OCI-M2 (cell line): Measurements from ENCODE around the gene MEN1.
"Not testable (repeated sequence)": the region's sequence is repeated elsewhere in the genome, so short reads cannot be mapped to it uniquely, and the experiment has no call there.

Experiments
- DNase-seq: peaks from one replicate; lab custom pipeline; 2025; ENCODE audit not compliant: unreplicated experiment; lab: John Stamatoyannopoulos, UW

MEN1 gene

GRCh38 chr11:64846998-64847666 is 36.8 kb upstream of the MEN1 start:
- DNase-seq: peak; percentile 12

GRCh38 chr11:64845776-64846129 is 35.4 kb upstream of the MEN1 start:
- DNase-seq: not testable (repeated sequence)

DNA sequence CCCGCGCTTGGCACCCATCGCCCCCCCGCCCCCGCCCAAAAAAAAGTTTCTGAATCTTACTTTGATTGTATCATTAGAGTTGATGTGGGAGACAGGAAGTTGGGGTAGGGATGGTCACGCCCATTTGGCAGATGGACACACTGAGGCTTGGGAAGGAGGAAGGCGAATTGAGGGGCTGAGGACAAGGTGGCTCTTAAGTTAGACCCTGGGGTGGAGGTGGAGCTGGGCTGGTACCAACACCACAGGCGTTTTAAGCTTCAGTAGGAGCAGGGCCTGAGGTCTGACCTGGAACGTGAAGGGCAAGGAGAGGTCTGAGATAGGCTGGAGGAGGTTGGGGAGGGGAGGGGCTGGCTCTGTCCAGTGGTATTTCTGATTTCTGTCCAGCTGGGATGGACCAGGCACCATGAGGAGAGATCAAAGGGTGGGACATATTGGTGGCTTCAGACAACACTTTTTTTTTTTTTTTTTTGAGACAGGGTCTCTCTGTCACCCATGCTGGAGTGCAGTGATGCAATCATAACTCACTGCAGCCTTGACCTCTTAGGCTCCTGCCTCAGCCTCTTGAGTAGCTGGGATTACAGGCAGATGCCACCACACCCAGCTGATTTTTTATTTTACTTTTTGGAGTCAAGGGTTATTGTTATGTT is 34.9 kb upstream of the MEN1 start:
- no peak for DNase-seq

DNA sequence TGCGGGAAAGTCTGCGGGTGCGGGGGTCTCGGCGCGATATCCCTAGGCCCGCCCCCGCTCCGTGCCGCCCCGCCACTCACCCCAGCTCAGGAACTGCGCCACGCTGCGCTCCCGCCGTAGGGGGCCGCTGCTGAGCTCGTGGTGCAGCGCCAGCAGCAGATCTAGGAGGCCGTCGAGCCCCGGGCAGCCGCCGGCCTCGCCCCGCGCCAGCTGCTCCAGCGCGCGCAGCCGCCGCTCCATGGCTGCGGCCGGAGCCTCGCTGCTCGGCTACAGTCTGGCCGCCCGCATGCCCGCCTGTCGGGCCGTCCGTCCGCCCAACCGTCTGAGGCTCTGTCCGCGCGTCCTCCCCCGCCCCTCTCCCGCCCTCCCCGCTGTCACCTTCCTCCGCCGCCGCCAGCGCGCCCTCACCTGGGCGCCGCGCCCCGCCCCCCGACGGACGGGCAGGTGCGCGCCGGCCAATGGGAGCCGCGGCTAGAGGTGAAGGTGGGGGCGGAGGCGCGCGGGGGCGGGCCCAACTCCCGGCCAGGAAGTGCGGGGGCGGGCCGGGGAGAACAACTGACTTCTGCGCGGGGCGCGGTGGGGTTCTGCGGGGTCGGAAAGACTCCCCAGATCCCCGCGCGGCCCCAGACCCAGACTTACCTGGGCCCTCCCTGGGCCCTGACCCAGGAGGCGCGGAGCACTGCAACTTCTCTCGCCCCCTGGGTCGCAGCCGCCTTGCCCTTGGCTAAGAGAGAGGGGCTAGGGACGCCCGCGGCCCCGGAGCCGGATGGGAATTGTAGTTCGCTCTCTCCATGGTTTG is 34.2 kb upstream of the MEN1 start, which contains the start of gene CDC42BPG:
CDC42BPG (minus strand) TSS at position 324 of the 799 bp plus-strand sequence; CDS start at position 240, 84 bp downstream.
- no peak for DNase-seq

DNA sequence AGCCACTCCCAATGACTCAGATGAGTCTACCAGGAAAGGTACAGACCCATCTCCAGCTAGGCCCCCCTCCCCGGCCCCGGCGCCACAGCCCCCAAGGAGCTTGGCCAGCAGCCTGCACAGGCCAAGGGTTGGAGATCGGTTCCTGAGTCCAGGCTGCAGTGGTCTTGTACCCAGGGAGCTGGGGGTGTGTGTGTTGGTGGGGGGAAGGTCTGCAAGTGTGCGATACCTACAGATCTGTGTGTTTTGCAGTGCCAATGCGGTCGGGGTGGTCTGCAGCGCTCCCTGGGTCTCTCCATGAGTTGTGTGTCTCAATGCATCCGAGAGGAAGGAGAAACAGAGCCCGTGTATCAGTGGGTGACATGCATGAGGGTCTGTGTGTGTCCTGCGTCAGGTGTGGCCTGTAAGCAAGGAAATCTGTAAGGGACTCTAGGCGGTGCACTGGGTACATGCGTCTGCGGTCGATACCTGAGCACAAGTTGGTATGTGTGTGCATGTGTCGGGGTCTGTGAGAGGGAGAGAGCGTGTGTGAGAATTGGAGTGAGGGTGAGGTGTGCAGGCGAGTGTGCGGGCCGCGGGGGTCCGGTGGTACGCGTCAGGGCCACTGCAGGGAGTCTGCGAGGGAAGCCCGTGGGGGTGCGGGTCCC is 33.5 kb upstream of the MEN1 start:
- DNase-seq: no peak

DNA sequence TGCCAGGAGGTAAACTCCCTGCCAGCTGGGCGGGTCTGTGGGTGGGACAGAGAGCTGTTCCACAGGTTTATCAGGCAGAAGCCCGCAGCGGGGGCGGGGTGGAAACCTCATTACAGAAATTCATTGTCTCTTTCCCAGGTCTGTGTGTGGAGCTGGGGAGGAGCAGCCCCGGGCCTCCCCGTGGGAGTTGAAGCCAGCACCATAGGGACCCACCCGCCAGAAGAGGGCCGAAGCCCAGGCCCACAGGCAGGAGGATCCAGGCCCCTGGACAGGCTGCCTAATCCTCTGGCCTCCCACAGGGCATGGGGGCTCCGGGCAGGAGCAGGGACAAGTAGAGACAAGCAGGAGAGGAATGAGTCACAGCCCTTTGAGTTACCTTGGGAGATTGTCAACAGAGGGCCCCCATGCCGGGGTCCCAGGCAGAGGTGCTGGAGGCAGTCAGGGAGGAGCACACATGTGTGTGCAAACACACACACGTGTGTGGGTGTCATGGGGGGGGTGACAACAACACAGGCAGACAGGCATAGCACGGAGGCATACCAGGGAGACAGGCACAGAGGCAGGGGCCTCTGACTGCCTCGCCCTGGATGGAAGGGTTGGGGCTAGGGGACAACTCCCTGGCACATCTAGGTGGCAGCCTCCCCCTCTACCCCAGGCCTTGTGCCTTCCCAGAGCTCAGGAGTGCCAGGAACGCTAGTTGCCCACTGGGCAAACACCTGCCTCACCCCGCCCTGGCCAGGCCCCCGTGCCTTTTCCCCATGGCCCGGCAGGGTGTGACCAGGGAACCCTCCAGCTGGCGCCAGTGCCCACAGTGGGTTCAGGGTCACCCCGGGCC is 32.7 kb upstream of the MEN1 start:
- DNase-seq: no peak

- no peak for DNase-seq
Observed at GRCh38 chr11:64842366-64842759, 32.0 kb upstream of the MEN1 start.

- no peak for DNase-seq
Observed at GRCh38 chr11:64841592-64842365, 31.4 kb upstream of the MEN1 start.

DNA sequence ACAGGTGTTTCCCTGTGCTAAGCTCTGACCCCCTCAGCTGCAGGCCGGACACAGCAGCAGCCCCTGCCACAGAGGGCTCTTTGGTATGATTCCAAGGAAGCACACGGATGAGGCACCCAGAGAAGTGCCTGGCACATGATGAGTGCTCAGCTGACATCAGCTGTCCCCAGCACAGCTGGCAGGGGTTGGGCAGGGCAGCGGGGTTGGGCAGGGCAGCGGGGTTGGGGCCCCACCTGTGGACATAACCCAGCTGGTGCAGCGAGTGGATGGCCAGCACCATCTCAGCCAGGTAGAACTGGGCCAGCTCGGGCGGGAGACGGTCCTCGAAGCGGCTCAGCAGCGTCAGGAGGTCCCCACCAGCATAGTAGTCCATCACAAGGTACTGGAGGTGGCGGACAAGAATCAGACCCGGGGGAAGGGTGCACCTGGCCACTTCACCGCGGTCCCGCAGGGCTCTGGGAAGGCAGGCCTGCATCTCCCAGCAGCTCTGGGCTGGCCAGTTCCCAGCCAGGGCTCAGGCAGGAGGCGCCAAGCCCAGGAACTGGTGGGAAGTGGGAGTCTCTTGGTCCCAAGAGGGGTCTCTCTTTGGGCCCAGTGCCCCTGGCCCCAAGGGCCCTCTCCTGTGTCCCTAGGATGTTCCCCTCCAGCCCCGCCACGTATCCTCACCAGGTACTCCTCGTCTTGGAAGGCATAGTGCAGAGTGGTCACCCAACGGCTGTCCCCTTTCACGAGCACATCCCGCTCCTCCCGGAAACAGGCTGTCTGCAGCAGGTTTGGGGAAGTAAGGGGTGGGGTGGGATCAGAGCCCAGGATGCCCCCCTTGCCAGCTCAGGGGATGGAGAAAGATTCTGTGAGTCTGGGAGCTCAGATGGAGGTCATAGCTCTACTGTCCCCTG is 29.8 kb upstream of the MEN1 start:
- DNase-seq: no peak

GRCh38 chr11:64839335-64839734 is 29.0 kb upstream of the MEN1 start:
- no peak for DNase-seq

DNA sequence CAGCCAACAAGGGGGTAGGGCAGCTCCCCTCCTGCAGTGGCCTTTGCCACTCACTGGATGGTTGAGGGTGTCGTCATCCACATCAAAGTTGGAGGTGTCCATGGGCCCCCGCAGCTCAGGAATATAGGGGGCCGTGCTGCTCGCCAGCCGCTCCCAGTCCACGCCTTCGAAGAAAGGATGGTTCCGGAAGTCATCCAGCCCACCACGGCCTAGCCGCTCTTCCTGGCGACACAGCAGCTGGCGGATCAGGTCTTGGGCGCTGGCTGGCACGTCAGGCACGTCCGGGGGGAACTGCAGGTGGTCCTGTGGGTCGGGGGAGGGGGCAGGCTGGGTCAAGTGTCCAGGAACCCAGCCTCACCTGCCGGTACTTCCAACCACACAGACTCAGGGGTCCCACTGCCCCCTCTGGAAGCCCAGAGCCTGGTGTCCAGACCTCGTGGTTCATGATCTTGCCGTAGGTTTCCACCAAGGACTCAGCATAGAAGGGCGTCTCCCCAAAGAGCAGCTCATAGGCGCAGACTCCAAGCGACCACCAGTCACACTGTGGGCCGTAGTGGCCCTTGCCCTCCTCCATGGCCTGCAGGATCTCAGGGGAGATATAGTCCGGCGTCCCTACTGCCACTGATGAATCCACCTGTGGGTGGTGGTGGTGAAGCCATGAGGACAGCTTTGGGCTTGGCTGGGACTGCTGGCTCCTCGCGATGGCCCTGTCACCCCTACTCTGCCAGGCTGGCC is 28.4 kb upstream of the MEN1 start:
- DNase-seq: no peak

- DNase-seq: no peak
Observed at GRCh38 chr11:64837887-64838351, 27.6 kb upstream of the MEN1 start.

- no peak for DNase-seq
Observed at GRCh38 chr11:64836448-64837072, 26.2 kb upstream of the MEN1 start.

- no peak for DNase-seq
Observed at GRCh38 chr11:64835616-64836447, 25.5 kb upstream of the MEN1 start.

GRCh38 chr11:64834723-64835615 is 24.6 kb upstream of the MEN1 start:
- no peak for DNase-seq
